ENCODE data around the gene PIP4K2A.

DNA sequence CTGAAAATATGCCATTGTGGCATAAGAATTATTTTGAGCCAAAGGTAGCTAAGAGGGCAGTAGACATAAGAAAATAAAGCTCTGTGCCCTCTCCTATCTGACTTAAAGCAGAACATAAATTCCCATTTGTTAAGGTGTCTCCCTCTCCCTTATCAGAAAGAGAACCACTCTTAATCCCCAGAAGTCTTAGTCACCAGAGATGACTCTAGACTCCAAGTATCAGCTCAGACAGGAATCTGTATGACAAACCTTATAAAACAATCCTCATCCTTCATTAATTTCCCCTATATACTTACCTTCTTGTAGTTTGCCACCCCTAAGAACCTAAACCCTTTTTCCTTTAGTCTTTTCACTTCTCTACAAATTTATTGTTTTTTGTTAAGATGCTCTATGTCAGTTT, 21.8 kb upstream of the PIP4K2A start:
- TF ChIP-seq, protein P1, sequence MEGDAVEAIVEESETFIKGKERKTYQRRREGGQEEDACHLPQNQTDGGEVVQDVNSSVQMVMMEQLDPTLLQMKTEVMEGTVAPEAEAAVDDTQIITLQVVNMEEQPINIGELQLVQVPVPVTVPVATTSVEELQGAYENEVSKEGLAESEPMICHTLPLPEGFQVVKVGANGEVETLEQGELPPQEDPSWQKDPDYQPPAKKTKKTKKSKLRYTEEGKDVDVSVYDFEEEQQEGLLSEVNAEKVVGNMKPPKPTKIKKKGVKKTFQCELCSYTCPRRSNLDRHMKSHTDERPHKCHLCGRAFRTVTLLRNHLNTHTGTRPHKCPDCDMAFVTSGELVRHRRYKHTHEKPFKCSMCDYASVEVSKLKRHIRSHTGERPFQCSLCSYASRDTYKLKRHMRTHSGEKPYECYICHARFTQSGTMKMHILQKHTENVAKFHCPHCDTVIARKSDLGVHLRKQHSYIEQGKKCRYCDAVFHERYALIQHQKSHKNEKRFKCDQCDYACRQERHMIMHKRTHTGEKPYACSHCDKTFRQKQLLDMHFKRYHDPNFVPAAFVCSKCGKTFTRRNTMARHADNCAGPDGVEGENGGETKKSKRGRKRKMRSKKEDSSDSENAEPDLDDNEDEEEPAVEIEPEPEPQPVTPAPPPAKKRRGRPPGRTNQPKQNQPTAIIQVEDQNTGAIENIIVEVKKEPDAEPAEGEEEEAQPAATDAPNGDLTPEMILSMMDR (IDR thresholded peaks at IDR 0.05): no peak
- TF ChIP-seq POLR2A (IDR thresholded peaks at IDR 0.05): no peak

All from body of pancreas (tissue), 4 donors.